Lower leg skin (tissue), 3 donors: ENCODE measurements around the gene TMED8.

Source experiments
- CTCF ChIP-seq, 3 donors: fragments of 450-650 bp; IDR thresholded peaks; one replicate each; pipeline ENCODE4 v1.5.1; 2016; ENCODE audit warnings: antibody characterized with exemption in 3 of 3, mild to moderate bottlenecking in 3 of 3, moderate library complexity in 2 of 3
- POLR2A ChIP-seq, 2 donors: fragments of 450-650 bp; IDR thresholded peaks; one replicate each; pipeline ENCODE4 v1.6.1; 2016 to 2017; ENCODE audit warnings: antibody characterized with exemption in 2 of 2, mild to moderate bottlenecking in 1 of 2, moderate library complexity in 1 of 2

GRCh38 chr14:77342726-77343397, 34.0 kb downstream of the TMED8 start:
- TF ChIP-seq CTCF (IDR thresholded peaks at IDR 0.05) (no peak), POLR2A (IDR thresholded peaks at IDR 0.05) (no peak)
